ENCODE results near the gene LPAR5. TPM values are rescaled to one million over a fixed set of nuclear protein-coding genes. Genes with fewer than 3 reads are reported as not detected.

The LPAR5 gene
- total RNA-seq, 1 experiment from 2014 or later = 0.20 TPM

GRCh38 chr12:6652391-6652790 is 16.6 kb upstream of the LPAR5 start:
- Histone ChIP-seq H3K9me3 (no peaks in the 10 kb centered on the region), H3K27me3 (replicated peaks; ENCODE audit: control insufficient read depth, insufficient read depth, low read length) (no peaks in the 10 kb centered on the region), H3K4me3 (ENCODE audit: low read depth, low read length) (no peak overlapping the region), H3K4me1 (no peaks in the 10 kb centered on the region), H3K36me3 (ENCODE audit: control insufficient read depth, insufficient read depth, low read length) (no peaks in the 10 kb centered on the region; the same call in none of the 2 replicates)
- BruUV-seq (replicated peaks) = no TSS peak
- no peak for DNase-seq
- Mint-ChIP-seq H3K36me3 (ENCODE audit: insufficient read depth, unreplicated experiment) (peaks cover 15% of the 10 kb centered on the region), H3K4me3 (ENCODE audit: unreplicated experiment) (no peak overlapping the region), H3K27me3 (ENCODE audit: insufficient read depth, unreplicated experiment) (no peaks in the 10 kb centered on the region), H3K27ac (ENCODE audit: unreplicated experiment) (no peak overlapping the region), H3K9me3 (ENCODE audit: unreplicated experiment) (no peaks in the 10 kb centered on the region), H3K4me1 (ENCODE audit: low read depth, unreplicated experiment) (no peaks in the 10 kb centered on the region)
- intact Hi-C loops (cut with micrococcal nuclease; ENCODE audit: unreplicated experiment) = no loop called here
- CTCF ChIA-PET = interaction anchor here (0.8 kb wide), 1 partner anchor 73 kb away, joined by 10 read pairs; no protein-coding TSS in a partner anchor
- POLR2A ChIA-PET = no interaction called here
- no peak for TF ChIP-seq CTCF (IDR thresholded peaks at IDR 0.05; ENCODE audit: insufficient read depth in 1 of 2, low read depth in 1 of 2, low read length in 1 of 2, severe bottlenecking in 1 of 2, unreplicated experiment in 1 of 2)

GRCh38 chr12:6650832-6651231 is 15.1 kb upstream of the LPAR5 start:
- no peaks in the 10 kb centered on the region for H3K9me3 Mint-ChIP-seq (ENCODE audit: unreplicated experiment)
- Histone ChIP-seq H3K36me3 (ENCODE audit: control insufficient read depth, insufficient read depth, low read length) (no peaks in the 10 kb centered on the region; the same call in none of the 2 replicates), H3K9me3 (no peaks in the 10 kb centered on the region), H3K4me3 (ENCODE audit: low read depth, low read length) (no peak overlapping the region), H3K4me1 (no peaks in the 10 kb centered on the region), H3K27me3 (replicated peaks; ENCODE audit: control insufficient read depth, insufficient read depth, low read length) (no peaks in the 10 kb centered on the region)
- H3K4me3 Mint-ChIP-seq (ENCODE audit: unreplicated experiment) = no peak overlapping the region
- DNase-seq = no peak
- ChIA-PET CTCF (no interaction called here), POLR2A (no interaction called here)
- peaks cover 22% of the 10 kb centered on the region for H3K36me3 Mint-ChIP-seq (ENCODE audit: insufficient read depth, unreplicated experiment)
- BruUV-seq (replicated peaks) = no TSS peak
- intact Hi-C loops (cut with micrococcal nuclease; ENCODE audit: unreplicated experiment) = no loop called here
- H3K27ac Mint-ChIP-seq (ENCODE audit: unreplicated experiment) = no peak overlapping the region
- TF ChIP-seq CTCF (IDR thresholded peaks at IDR 0.05; ENCODE audit: insufficient read depth in 1 of 2, low read depth in 1 of 2, low read length in 1 of 2, severe bottlenecking in 1 of 2, unreplicated experiment in 1 of 2) = no peak
- no peaks in the 10 kb centered on the region for H3K27me3 Mint-ChIP-seq (ENCODE audit: insufficient read depth, unreplicated experiment)
- peaks cover 7% of the 10 kb centered on the region for H3K4me1 Mint-ChIP-seq (ENCODE audit: low read depth, unreplicated experiment)

GRCh38 chr12:6647083-6647604 is 11.4 kb upstream of the LPAR5 start, which contains the start of gene ACRBP:
Gene ACRBP (minus strand): TSS chr12:6647432. CDS start chr12:6647366, 66 bp downstream.
- BruUV-seq (replicated peaks) = no TSS peak
- H3K4me1 Mint-ChIP-seq (ENCODE audit: low read depth, unreplicated experiment) = peaks cover 7% of the 10 kb centered on the region
- H3K36me3 Mint-ChIP-seq (ENCODE audit: insufficient read depth, unreplicated experiment) = peaks cover 19% of the 10 kb centered on the region
- POLR2A ChIA-PET = interaction anchor here (0.6 to 1.0 kb wide), 2 partner anchors 9 to 42 kb away, joined by 4 to 5 read pairs; partner anchors contain the start of gene ZNF384
- peaks cover 19% of the 10 kb centered on the region for H3K9me3 Mint-ChIP-seq (ENCODE audit: unreplicated experiment)
- peak within 1 kb of the TSS; percentile 79 for H3K4me3 Mint-ChIP-seq (ENCODE audit: unreplicated experiment)
- no peaks in the 10 kb centered on the region for H3K4me1 ChIP-seq
- peaks cover 6% of the 10 kb centered on the region for H3K27me3 Mint-ChIP-seq (ENCODE audit: insufficient read depth, unreplicated experiment)
- no peaks in the 10 kb centered on the region for H3K27me3 ChIP-seq (replicated peaks; ENCODE audit: control insufficient read depth, insufficient read depth, low read length)
- H3K36me3 ChIP-seq (ENCODE audit: control insufficient read depth, insufficient read depth, low read length) = no peaks in the 10 kb centered on the region; the same call in none of the 2 replicates
- H3K9me3 ChIP-seq = peaks cover 18% of the 10 kb centered on the region
- DNase-seq = peak; percentile 62 to 75
- intact Hi-C loops (cut with micrococcal nuclease; ENCODE audit: unreplicated experiment) = loop anchor here (1.0 to 2.0 kb wide), 2 partner anchors 14 to 30 kb away; no protein-coding TSS in a partner anchor
- TF ChIP-seq CTCF (IDR thresholded peaks at IDR 0.05; ENCODE audit: insufficient read depth in 1 of 2, low read depth in 1 of 2, low read length in 1 of 2, severe bottlenecking in 1 of 2, unreplicated experiment in 1 of 2) = no peak
- H3K4me3 ChIP-seq (ENCODE audit: low read depth, low read length) = peak within 1 kb of the TSS; percentile 26
- H3K27ac Mint-ChIP-seq (ENCODE audit: unreplicated experiment) = peak within 1 kb of the TSS; percentile 32
- CTCF ChIA-PET = interaction anchor here (0.6 to 1.1 kb wide), 3 partner anchors 37 to 42 kb away, joined by 3 to 6 read pairs (median 4); partner anchors contain the start of gene ZNF384

Measured in Caco-2 (cell line).